Endothelial cell of umbilical vein (primary cell): ENCODE measurements around the gene DNAJC4. TPM values are rescaled to one million over a fixed set of nuclear protein-coding genes. Genes with fewer than 3 reads are reported as not detected.

Experiments used
- BruUV-seq: library from RNA; stranded (reverse); fragments of 400-500 nt; replicated peaks from 2 replicates; lab custom pipeline; 2021; lab: Mats Ljungman, UMichigan
- CTCF ChIA-PET: fragments of 300-600, 350-600 bp; sonication (Branson Sonifier 250); formaldehyde crosslinking; loops from one replicate; lab custom pipeline; 2021; ENCODE audit warnings: antibody characterized with exemption, inconsistent platforms; lab: Charles Lee
- POLR2A ChIA-PET: fragments of 300-600, 350-600 bp; sonication (Branson Sonifier 250); formaldehyde crosslinking; loops from one replicate; lab custom pipeline; 2021; ENCODE audit warnings: antibody characterized with exemption, inconsistent platforms; lab: Charles Lee
- DNase-seq: peaks from one replicate; pipeline ENCODE4 v3.0.0-alpha.2; 2011; ENCODE audit warnings: low read depth, low spot score
- FAIRE-seq: peaks from 2 replicates; lab custom pipeline; 2011; peaks lifted over from hg19 to GRCh38; lab: Jason Lieb, UNC
- H2AFZ ChIP-seq: 2 replicates; pipeline ENCODE4 v1.6.0; 2012; ENCODE audit warnings: low read depth, low read length, control low read depth, inconsistent platforms
- H3K27ac ChIP-seq: 2 replicates; pipeline ENCODE4 v1.5.1; 2011; ENCODE audit warnings: low read depth, mild to moderate bottlenecking, control low read depth, low read length, moderate library complexity; ENCODE audit not compliant: insufficient read depth
- H3K27me3 ChIP-seq, 2 experiments: 2 replicates each; pipeline versions ENCODE4 v1.6.0 to v1.6.1; 2011; ENCODE audit warnings: low read length in 2 of 2, mixed read lengths in 1 of 2; ENCODE audit not compliant: control insufficient read depth in 2 of 2, insufficient read depth in 2 of 2
- H3K36me3 ChIP-seq, 2 experiments: 2 replicates in 1 of 2; 3 replicates in 1 of 2; pipeline ENCODE4 v1.5.1; 2011; ENCODE audit warnings: low read length in 2 of 2, mild to moderate bottlenecking in 1 of 2, moderate library complexity in 1 of 2; ENCODE audit not compliant: control insufficient read depth in 2 of 2, insufficient read depth in 2 of 2; ENCODE audit errors: extremely low read depth in 1 of 2
- H3K4me1 ChIP-seq: 3 replicates; pipeline ENCODE4 v1.5.1; 2011; ENCODE audit warnings: mild to moderate bottlenecking, low read length; ENCODE audit not compliant: control insufficient read depth, insufficient read depth; ENCODE audit errors: extremely low read depth
- H3K4me2 ChIP-seq: 2 replicates; pipeline ENCODE4 v1.6.1; 2011; ENCODE audit warnings: low read length, control low read depth, mixed read lengths; ENCODE audit not compliant: insufficient read depth
- H3K4me3 ChIP-seq, 3 experiments: fragments of 200-600 bp in 1 of 3; sonication (generic), shearing (Covaris generic) in 1 of 3; replicated peaks in 1 of 3; 2 replicates each; pipeline ENCODE4 v1.5.1; 2011 to 2016; ENCODE audit warnings: control low read depth in 3 of 3, low read length in 3 of 3, mild to moderate bottlenecking in 2 of 3, inconsistent platforms in 1 of 3, low read depth in 1 of 3, moderate library complexity in 1 of 3; ENCODE audit not compliant: insufficient read depth in 1 of 3
- H3K79me2 ChIP-seq: 2 replicates; pipeline ENCODE4 v1.6.0; 2012; ENCODE audit warnings: low read length, inconsistent platforms; ENCODE audit not compliant: control insufficient read depth, insufficient read depth
- H3K9ac ChIP-seq: replicated peaks from 2 replicates; pipeline ENCODE3; 2011; ENCODE audit warnings: low read length, control low read depth; ENCODE audit not compliant: insufficient read depth; ENCODE audit errors: extremely low read depth
- H3K9me1 ChIP-seq: replicated peaks from 3 replicates; pipeline ENCODE4 v1.6.0; 2011; ENCODE audit warnings: mild to moderate bottlenecking, low read length; ENCODE audit not compliant: control insufficient read depth, insufficient read depth; ENCODE audit errors: extremely low read depth
- H3K9me3 ChIP-seq: replicated peaks from 2 replicates; pipeline ENCODE4 v1.5.1; 2012; ENCODE audit warnings: low read length, inconsistent platforms; ENCODE audit not compliant: control insufficient read depth, insufficient read depth
- H4K20me1 ChIP-seq: replicated peaks from 2 replicates; pipeline ENCODE3; 2011; ENCODE audit warnings: mild to moderate bottlenecking, low read length; ENCODE audit not compliant: control insufficient read depth, insufficient read depth; ENCODE audit errors: extremely low read depth
- EZH2 ChIP-seq: IDR thresholded peaks from 2 replicates; pipeline ENCODE4 v1.6.1; 2012; ENCODE audit warnings: borderline replicate concordance, low read depth, mild to moderate bottlenecking, moderate library complexity, low read length, inconsistent platforms; ENCODE audit not compliant: severe bottlenecking
- FOS ChIP-seq: IDR thresholded peaks from 2 replicates; pipeline ENCODE4 v1.6.1; 2011; ENCODE audit warnings: mild to moderate bottlenecking, low read length, moderate library complexity, borderline replicate concordance; ENCODE audit not compliant: insufficient read depth
- GATA2 ChIP-seq: IDR thresholded peaks from 2 replicates; pipeline ENCODE4 v1.7.0; 2011; ENCODE audit warnings: low read depth, mild to moderate bottlenecking, moderate library complexity, mixed read lengths, low read length; ENCODE audit not compliant: insufficient read length, insufficient read depth
- JUN ChIP-seq: IDR thresholded peaks from 2 replicates; pipeline ENCODE4 v1.6.1; 2011; ENCODE audit warnings: borderline replicate concordance, low read depth; ENCODE audit not compliant: insufficient read length, insufficient read depth
- MYC ChIP-seq: IDR thresholded peaks from one replicate; pipeline ENCODE4 v1.6.1; 2011; ENCODE audit warnings: mild to moderate bottlenecking, low read depth, low read length
- POLR2A ChIP-seq: IDR thresholded peaks from 2 replicates; pipeline ENCODE4 v1.6.1; 2012; ENCODE audit warnings: low read depth, mild to moderate bottlenecking, control low read depth, low read length
- POLR2AphosphoS5 ChIP-seq: IDR thresholded peaks from 2 replicates; pipeline ENCODE4 v1.6.1; 2012; ENCODE audit warnings: low read depth, mild to moderate bottlenecking, control low read depth, low read length, moderate library complexity; ENCODE audit not compliant: insufficient read depth
- dilution Hi-C: fragments of 300-500 bp; cut with MboI; formaldehyde crosslinking; loops from one replicate; pipeline ENCODE4 v1.15.0; 2019; ENCODE audit warnings: low sequenced_read_pairs; ENCODE audit not compliant: extremely low pct_ligation_motif_present
- intact Hi-C: fragments of 100-400 bp; cut with micrococcal nuclease; formaldehyde crosslinking; loops from one replicate; pipeline ENCODE4 v1.10.0; 2022
- polyA plus RNA-seq, 4 experiments: library from polyadenylated mRNA; depleted of rRNA in 3 of 4; stranded (reverse) in 3 of 4; unstranded in 1 of 4; fragments of >200 nt; gene quantifications; 2 replicates each; pipeline versions ENCODE4 v1.2.1 to v1.2.3, GENCODE V29; 2011 to 2012; ENCODE audit warnings: missing spikeins in 1 of 4
- total RNA-seq: library from RNA; stranded (reverse); gene quantifications from 2 replicates; pipeline ENCODE4 v1.2.3, GENCODE V29; 2021
- TF ChIP-seq, protein P1 (sequence below): IDR thresholded peaks from 2 replicates; pipeline ENCODE4 v1.6.1; 2011; ENCODE audit not compliant: insufficient read depth, insufficient read length
- TF ChIP-seq, protein P2 (sequence below), 2 donors: IDR thresholded peaks; 1 replicate in 1 of 2; 2 replicates in 1 of 2; pipeline ENCODE4 v1.5.1; 2011; ENCODE audit warnings: low read length in 2 of 2, mild to moderate bottlenecking in 2 of 2, moderate library complexity in 2 of 2, control low read depth in 1 of 2, inconsistent platforms in 1 of 2, low read depth in 1 of 2; ENCODE audit not compliant: insufficient read depth in 1 of 2; ENCODE audit errors: extremely low read depth in 1 of 2

Gene DNAJC4
- total and polyA plus RNA-seq, 2 donors (not counting 3 experiments of a cell fraction or from before 2014, with no cell fraction given) = 23.5 to 41.2 TPM

DNA sequence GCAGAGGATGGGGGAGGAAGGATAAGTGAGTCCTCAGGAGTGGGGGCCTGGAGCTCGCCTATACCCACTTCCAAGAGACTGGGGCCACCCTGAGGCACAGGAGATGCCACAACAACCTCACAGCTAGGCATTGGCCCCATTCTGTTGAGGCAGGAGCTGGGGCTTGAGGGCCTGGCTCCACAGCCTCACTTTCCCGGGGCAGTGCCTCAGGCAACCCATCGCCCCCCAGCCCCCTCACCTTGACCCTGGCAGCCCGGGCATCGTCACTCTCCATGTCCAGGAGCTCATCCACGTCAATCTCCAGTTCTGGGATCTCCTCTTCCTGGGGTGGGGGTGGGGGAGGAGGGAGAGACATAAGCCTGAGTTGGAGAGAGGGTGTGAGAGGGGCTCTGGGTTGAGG is 14.6 kb downstream of the DNAJC4 start:
- Histone ChIP-seq H3K79me2 (peaks cover 40% of the 10 kb centered on the region), H3K4me3 (peak overlapping the region; percentile 67 to 78 (median 73)), H3K9me1 (no peaks in the 10 kb centered on the region), H3K36me3 (peaks cover 0 to 12% of the 10 kb centered on the region in 2 experiments), H3K4me2 (peak overlapping the region; percentile 35), H3K9me3 (no peaks in the 10 kb centered on the region), H3K27me3 (no peaks in the 10 kb centered on the region), H4K20me1 (no peaks in the 10 kb centered on the region), H3K9ac (peak overlapping the region; percentile 4), H2AFZ (no peak overlapping the region), H3K27ac (no peak overlapping the region), H3K4me1 (peaks cover 26% of the 10 kb centered on the region)
- no peak for DNase-seq
- dilution Hi-C loops = no loop called here
- ChIA-PET POLR2A (interaction anchor here (1.5 to 2.2 kb wide), 2 partner anchors 23 to 27 kb away, joined by 5 to 10 read pairs; no protein-coding TSS in a partner anchor), CTCF (interaction anchor here (0.6 to 5.0 kb wide), 11 partner anchors 8 to 110 kb away, joined by 3 to 36 read pairs (median 4); partner anchors contain the start of genes CATSPERZ, ESRRA and STIP1)
- intact Hi-C loops = loop anchor here (5.0 kb wide), 1 partner anchor 112 kb away; the partner anchor contains the start of gene RPS6KA4
- TF ChIP-seq, protein P1, sequence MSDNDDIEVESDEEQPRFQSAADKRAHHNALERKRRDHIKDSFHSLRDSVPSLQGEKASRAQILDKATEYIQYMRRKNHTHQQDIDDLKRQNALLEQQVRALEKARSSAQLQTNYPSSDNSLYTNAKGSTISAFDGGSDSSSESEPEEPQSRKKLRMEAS = no peak
- TF ChIP-seq POLR2A (peak; percentile 2), POLR2AphosphoS5 (no peak)
- FAIRE-seq = no peak
- no TSS peak for BruUV-seq

DNA sequence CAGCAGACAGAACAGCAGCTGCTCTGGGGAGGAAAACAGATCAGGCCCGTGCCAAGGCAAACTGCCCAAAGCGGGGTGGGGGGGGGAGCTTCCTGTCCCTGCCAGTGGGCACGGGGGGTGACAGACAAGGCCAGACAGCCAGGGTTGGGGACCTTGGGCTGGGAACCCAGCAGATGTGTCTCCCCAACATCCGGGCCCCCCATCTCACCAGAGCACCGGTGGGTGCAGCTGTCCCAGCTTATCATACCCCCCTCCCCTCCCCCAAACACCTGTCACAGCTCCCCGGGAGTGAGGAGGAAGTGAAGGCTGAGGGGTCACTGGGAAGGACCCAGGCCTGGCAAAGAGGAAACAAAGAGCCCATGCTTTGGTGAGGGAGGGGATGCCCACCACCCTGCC is 15.1 kb downstream of the DNAJC4 start:
- Histone ChIP-seq H3K4me1 (peaks cover 22% of the 10 kb centered on the region), H3K36me3 (peaks cover 0 to 12% of the 10 kb centered on the region in 2 experiments), H3K9me3 (no peaks in the 10 kb centered on the region), H3K27ac (peak overlapping the region; percentile 47), H3K4me2 (peak overlapping the region; percentile 35), H4K20me1 (no peaks in the 10 kb centered on the region), H2AFZ (no peak overlapping the region), H3K9me1 (no peaks in the 10 kb centered on the region), H3K4me3 (peak overlapping the region; percentile 67 to 78 (median 73)), H3K9ac (peak overlapping the region; percentile 4), H3K79me2 (peaks cover 40% of the 10 kb centered on the region), H3K27me3 (no peaks in the 10 kb centered on the region)
- POLR2A ChIA-PET = interaction anchor here (0.6 to 2.2 kb wide), 4 partner anchors 23 to 59 kb away, joined by 3 to 10 read pairs (median 6); no protein-coding TSS in a partner anchor
- intact Hi-C loops = no loop called here
- CTCF ChIA-PET = interaction anchor here (0.9 to 5.0 kb wide), 10 partner anchors 8 to 110 kb away, joined by 3 to 36 read pairs (median 5); partner anchors contain the start of genes CATSPERZ, ESRRA and STIP1
- DNase-seq (no peak), FAIRE-seq (no peak)
- dilution Hi-C loops = no loop called here
- TF ChIP-seq EZH2 (no peak), GATA2 (no peak), JUN (no peak), FOS (no peak), POLR2AphosphoS5 (no peak), MYC (no peak), POLR2A (no peak)
- TF ChIP-seq, protein P2, sequence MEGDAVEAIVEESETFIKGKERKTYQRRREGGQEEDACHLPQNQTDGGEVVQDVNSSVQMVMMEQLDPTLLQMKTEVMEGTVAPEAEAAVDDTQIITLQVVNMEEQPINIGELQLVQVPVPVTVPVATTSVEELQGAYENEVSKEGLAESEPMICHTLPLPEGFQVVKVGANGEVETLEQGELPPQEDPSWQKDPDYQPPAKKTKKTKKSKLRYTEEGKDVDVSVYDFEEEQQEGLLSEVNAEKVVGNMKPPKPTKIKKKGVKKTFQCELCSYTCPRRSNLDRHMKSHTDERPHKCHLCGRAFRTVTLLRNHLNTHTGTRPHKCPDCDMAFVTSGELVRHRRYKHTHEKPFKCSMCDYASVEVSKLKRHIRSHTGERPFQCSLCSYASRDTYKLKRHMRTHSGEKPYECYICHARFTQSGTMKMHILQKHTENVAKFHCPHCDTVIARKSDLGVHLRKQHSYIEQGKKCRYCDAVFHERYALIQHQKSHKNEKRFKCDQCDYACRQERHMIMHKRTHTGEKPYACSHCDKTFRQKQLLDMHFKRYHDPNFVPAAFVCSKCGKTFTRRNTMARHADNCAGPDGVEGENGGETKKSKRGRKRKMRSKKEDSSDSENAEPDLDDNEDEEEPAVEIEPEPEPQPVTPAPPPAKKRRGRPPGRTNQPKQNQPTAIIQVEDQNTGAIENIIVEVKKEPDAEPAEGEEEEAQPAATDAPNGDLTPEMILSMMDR (IDR thresholded peaks at IDR 0.05; ENCODE audit: extremely low read depth in 1 of 2, insufficient read depth in 1 of 2, low read depth in 1 of 2, low read length in 2 of 2) = no peak
- TF ChIP-seq, protein P1 = no peak
- BruUV-seq = no TSS peak
